IMR-90 (cell line): Measurements from ENCODE around the gene TSC1. TPM values are rescaled to one million over a fixed set of nuclear protein-coding genes. Genes with fewer than 3 reads are reported as not detected.

Experiments used
- ATAC-seq: fragments of 200-7000 bp; cut with Tn5 transposase; 2 replicates; pipeline ENCODE4 v1.9.1; 2020; ENCODE audit warnings: low read depth, mild to moderate bottlenecking, moderate library complexity
- BruUV-seq: library from RNA; stranded (reverse); fragments of 400-500 nt; replicated peaks from 2 replicates; lab custom pipeline; 2021; lab: Mats Ljungman, UMichigan
- CTCF ChIA-PET: fragments of 300-600 bp; formaldehyde crosslinking; extraction: SDS; loops from one replicate; lab custom pipeline; 2021; ENCODE audit warnings: antibody characterized with exemption; lab: Yijun Ruan, JAX
- POLR2A ChIA-PET: fragments of 300-600 bp; sonication (Branson Sonifier 250); formaldehyde crosslinking; loops from one replicate; lab custom pipeline; 2022; ENCODE audit warnings: antibody characterized with exemption; ENCODE audit not compliant: unreplicated experiment; lab: Charles Lee
- DNase-seq: peaks from one replicate; pipeline ENCODE4 v3.0.0; 2013
- H2AFZ ChIP-seq: replicated peaks from 2 replicates; pipeline ENCODE3; 2013; ENCODE audit warnings: low read length, mild to moderate bottlenecking; ENCODE audit not compliant: poor library complexity
- H2AK5ac ChIP-seq: 2 replicates; pipeline ENCODE4 v1.6.1; 2013; ENCODE audit warnings: low read depth, low read length, inconsistent platforms
- H2AK9ac ChIP-seq: replicated peaks from 2 replicates; pipeline ENCODE3; 2013; ENCODE audit warnings: mild to moderate bottlenecking, low read depth, low read length, moderate library complexity; ENCODE audit not compliant: poor library complexity
- H2BK120ac ChIP-seq: 2 replicates; pipeline ENCODE4 v1.6.1; 2013; ENCODE audit warnings: low read depth, low read length, inconsistent platforms
- H2BK15ac ChIP-seq: 3 replicates; pipeline ENCODE4 v1.6.1; 2013; ENCODE audit warnings: low read depth, low read length, inconsistent platforms
- H2BK20ac ChIP-seq: 2 replicates; pipeline ENCODE4 v1.6.1; 2013; ENCODE audit warnings: low read depth, mild to moderate bottlenecking, inconsistent platforms, low read length, moderate library complexity
- H2BK5ac ChIP-seq: 2 replicates; pipeline ENCODE4 v1.6.1; 2013; ENCODE audit warnings: mild to moderate bottlenecking, low read depth, low read length, inconsistent platforms; ENCODE audit not compliant: poor library complexity, severe bottlenecking
- H3K14ac ChIP-seq: replicated peaks from 2 replicates; pipeline ENCODE4 v1.6.1; 2013; ENCODE audit warnings: low read depth, low read length, inconsistent platforms
- H3K18ac ChIP-seq: 2 replicates; pipeline ENCODE4 v1.6.1; 2013; ENCODE audit warnings: low read depth, low read length, control low read depth
- H3K23ac ChIP-seq: 2 replicates; pipeline ENCODE4 v1.6.1; 2013; ENCODE audit warnings: low read depth, low read length, inconsistent platforms
- H3K27ac ChIP-seq: 2 replicates; pipeline ENCODE4 v1.5.1; 2013; ENCODE audit warnings: mild to moderate bottlenecking, control low read depth, low read length; ENCODE audit not compliant: insufficient read depth
- H3K27me3 ChIP-seq: 2 replicates; pipeline ENCODE4 v1.6.1; 2013; ENCODE audit warnings: low read length; ENCODE audit not compliant: control insufficient read depth, insufficient read depth
- H3K36me3 ChIP-seq: 2 replicates; pipeline ENCODE4 v1.6.1; 2013; ENCODE audit warnings: low read length, mixed read lengths; ENCODE audit not compliant: control insufficient read depth, insufficient read depth
- H3K4ac ChIP-seq: 2 replicates; pipeline ENCODE4 v1.6.1; 2013; ENCODE audit warnings: low read depth, low read length, inconsistent platforms
- H3K4me1 ChIP-seq: 2 replicates; pipeline ENCODE4 v1.6.1; 2013; ENCODE audit warnings: low read length, mixed read lengths; ENCODE audit not compliant: control insufficient read depth, insufficient read depth
- H3K4me2 ChIP-seq: 2 replicates; pipeline ENCODE4 v1.6.1; 2013; ENCODE audit warnings: low read depth, mild to moderate bottlenecking, control low read depth, low read length, moderate library complexity
- H3K4me3 ChIP-seq: 2 replicates; pipeline ENCODE4 v1.5.1; 2013; ENCODE audit warnings: low read depth, mild to moderate bottlenecking, control low read depth, low read length, moderate library complexity; ENCODE audit not compliant: insufficient read depth
- H3K56ac ChIP-seq: 2 replicates; pipeline ENCODE4 v1.6.1; 2013; ENCODE audit warnings: low read length, inconsistent platforms; ENCODE audit not compliant: insufficient read depth; ENCODE audit errors: extremely low read depth
- H3K79me1 ChIP-seq, 2 experiments: 2 replicates each; pipeline ENCODE4 v1.6.1; 2013; ENCODE audit warnings: low read length in 2 of 2, inconsistent platforms in 1 of 2, low read depth in 1 of 2
- H3K9ac ChIP-seq: 2 replicates; pipeline ENCODE4 v1.6.1; 2013; ENCODE audit warnings: low read depth, low read length, control low read depth
- H3K9me1 ChIP-seq: 2 replicates; pipeline ENCODE4 v1.6.1; 2013; ENCODE audit warnings: low read length, inconsistent platforms; ENCODE audit not compliant: insufficient read depth
- H3K9me3 ChIP-seq: 2 replicates; pipeline ENCODE4 v1.6.1; 2013; ENCODE audit warnings: low read length; ENCODE audit not compliant: control insufficient read depth, insufficient read depth
- H4K20me1 ChIP-seq: 2 replicates; pipeline ENCODE4 v1.6.1; 2013; ENCODE audit warnings: low read length, inconsistent platforms; ENCODE audit not compliant: insufficient read depth
- H4K5ac ChIP-seq: 2 replicates; pipeline ENCODE4 v1.6.1; 2013; ENCODE audit warnings: mild to moderate bottlenecking, low read depth, low read length, control low read depth
- H4K8ac ChIP-seq, 2 experiments: 2 replicates each; pipeline ENCODE4 v1.6.1; 2013; ENCODE audit warnings: low read depth in 2 of 2, low read length in 2 of 2, control low read depth in 1 of 2, inconsistent platforms in 1 of 2
- H4K91ac ChIP-seq: 2 replicates; pipeline ENCODE4 v1.6.1; 2013; ENCODE audit warnings: low read depth, low read length, inconsistent platforms; ENCODE audit not compliant: insufficient read depth
- BHLHE40 ChIP-seq: fragments of 150-350 bp; IDR thresholded peaks from 2 replicates; pipeline ENCODE4 v1.6.1; 2016; ENCODE audit warnings: mild to moderate bottlenecking, low read depth, low read length
- CEBPB ChIP-seq: IDR thresholded peaks from 2 replicates; pipeline ENCODE4 v1.6.1; 2012; ENCODE audit warnings: low read depth, low read length, improper control_type of control experiment
- CTCF ChIP-seq: conservative IDR thresholded peaks from 2 replicates; pipeline ENCODE4 v1.5.1; 2012; ENCODE audit warnings: mild to moderate bottlenecking, low read depth, low read length, improper control_type of control experiment
- ELK1 ChIP-seq: fragments of 150-350 bp; IDR thresholded peaks from 2 replicates; pipeline ENCODE4 v1.6.1; 2016; ENCODE audit warnings: low read depth, mild to moderate bottlenecking, low read length, moderate library complexity, borderline replicate concordance
- FOS ChIP-seq: fragments of 150-350 bp; IDR thresholded peaks from 2 replicates; pipeline ENCODE4 v1.6.1; 2016; ENCODE audit warnings: low read depth, low read length
- MAFK ChIP-seq: IDR thresholded peaks from 2 replicates; pipeline ENCODE4 v1.6.1; 2012; ENCODE audit warnings: low read depth, low read length, improper control_type of control experiment
- MAZ ChIP-seq: IDR thresholded peaks from 2 replicates; pipeline ENCODE4 v1.6.1; 2012; ENCODE audit warnings: low read depth, mild to moderate bottlenecking, low read length, improper control_type of control experiment, moderate library complexity, borderline replicate concordance
- NFE2L2 ChIP-seq: fragments of 150-350 bp; IDR thresholded peaks from 2 replicates; pipeline ENCODE4 v1.6.1; 2016; ENCODE audit warnings: low read depth, mild to moderate bottlenecking, low read length
- RAD21 ChIP-seq: IDR thresholded peaks from 2 replicates; pipeline ENCODE4 v1.6.1; 2012; ENCODE audit warnings: low read length, improper control_type of control experiment
- RCOR1 ChIP-seq: IDR thresholded peaks from 2 replicates; pipeline ENCODE4 v1.6.1; 2012; ENCODE audit warnings: mild to moderate bottlenecking, low read length, improper control_type of control experiment; ENCODE audit not compliant: insufficient replicate concordance
- RFX5 ChIP-seq: IDR thresholded peaks from 2 replicates; pipeline ENCODE4 v1.8.0; 2012; ENCODE audit warnings: low read depth, mild to moderate bottlenecking, low read length, moderate library complexity
- SMC3 ChIP-seq: fragments of 150-350 bp; IDR thresholded peaks from 2 replicates; pipeline ENCODE4 v1.6.1; 2016; ENCODE audit warnings: low read depth, mild to moderate bottlenecking, antibody characterized with exemption, low read length, moderate library complexity
- USF2 ChIP-seq: fragments of 150-350 bp; IDR thresholded peaks from 2 replicates; pipeline ENCODE4 v1.6.1; 2017; ENCODE audit warnings: mild to moderate bottlenecking, antibody characterized with exemption, low read length, low read depth
- WGBS, 2 experiments: methylation state at CpG; one replicate each; pipeline versions ENCODE4 v1.1.5 to v1.1.7; 2013; ENCODE audit warnings: missing lambda C conversion rate in 2 of 2; ENCODE audit not compliant: insufficient read length in 1 of 2; ENCODE audit errors: extremely low coverage in 2 of 2; 5-methylcytosine and 5-hydroxymethylcytosine counted together
- dilution Hi-C: fragments of 300-500 bp; cut with HindIII; formaldehyde crosslinking; loops from one replicate; pipeline ENCODE4 v1.14.3; 2018; ENCODE audit warnings: low sequenced_read_pairs; ENCODE audit not compliant: unreplicated experiment
- in situ Hi-C: fragments of 300-500 bp; cut with MboI; formaldehyde crosslinking; loops from 3 replicates; pipeline ENCODE4 v1.14.3; 2019; ENCODE audit warnings: low sequenced_read_pairs, inconsistent platforms, mixed read lengths
- intact Hi-C: fragments of 100-400 bp; cut with micrococcal nuclease; formaldehyde crosslinking; loops from 2 replicates; pipeline ENCODE4 v1.10.0; 2022
- polyA plus RNA-seq, 3 experiments: library from polyadenylated mRNA; depleted of rRNA; stranded (reverse); fragments of >200 nt; gene quantifications; 2 replicates each; pipeline ENCODE4 v1.2.3, GENCODE V29; 2012; ENCODE audit warnings: low replicate concordance in 1 of 3
- total RNA-seq: library from RNA; depleted of rRNA; stranded (reverse); fragments of >200 nt; gene quantifications from 2 replicates; pipeline ENCODE4 v1.2.3, GENCODE V29; 2012

Gene TSC1
- total and polyA plus RNA-seq, 2 of the 4 experiments (the other 2 are of a cell fraction): 25.7 to 56.3 TPM

- H2BK15ac ChIP-seq: no peak overlapping the region
- POLR2A ChIA-PET: no interaction called here
Observed at GRCh38 chr9:132988244-132989013, 44.0 kb upstream of the TSC1 start.

More at GRCh38 chr9:132988244-132989013, 44.0 kb upstream of the TSC1 start:
- ATAC-seq (no peak), DNase-seq (no peak)
- intact Hi-C loops: no loop called here
- no peak overlapping the region for H3K27ac ChIP-seq
- TF ChIP-seq CEBPB (no peak), MAZ (no peak), USF2 (no peak), NFE2L2 (no peak), RAD21 (no peak), RCOR1 (no peak), SMC3 (no peak), FOS (no peak), BHLHE40 (no peak), RFX5 (no peak), ELK1 (no peak), CTCF (no peak), MAFK (no peak)
- no peaks in the 10 kb centered on the region for H3K36me3 ChIP-seq
- H2BK20ac ChIP-seq: no peak overlapping the region
- H2BK120ac ChIP-seq: no peak overlapping the region
- H3K9me1 ChIP-seq: no peaks in the 10 kb centered on the region
- no peak overlapping the region for H4K5ac ChIP-seq
- H3K18ac ChIP-seq: no peak overlapping the region
- H3K9me3 ChIP-seq: no peaks in the 10 kb centered on the region
- H2AK5ac ChIP-seq: no peak overlapping the region
- no TSS peak for BruUV-seq
- peak overlapping the region; percentile 42 for H2AK9ac ChIP-seq
- no peak overlapping the region for H3K4me3 ChIP-seq
- H3K56ac ChIP-seq: no peak overlapping the region
- H3K14ac ChIP-seq: no peak overlapping the region
- no peaks in the 10 kb centered on the region for H4K20me1 ChIP-seq
- in situ Hi-C loops: no loop called here
- H2BK5ac ChIP-seq: no peak overlapping the region
- H4K91ac ChIP-seq: no peak overlapping the region
- no peak overlapping the region for H3K23ac ChIP-seq
- H3K9ac ChIP-seq: no peak overlapping the region
- dilution Hi-C loops: no loop called here
- H3K27me3 ChIP-seq: peaks cover 68% of the 10 kb centered on the region
- H4K8ac ChIP-seq: no peak overlapping the region
- CTCF ChIA-PET: no interaction called here
- H3K79me1 ChIP-seq: no peaks in the 10 kb centered on the region
- no peaks in the 10 kb centered on the region for H3K4me1 ChIP-seq
- H3K4ac ChIP-seq: no peak overlapping the region
- H3K4me2 ChIP-seq: no peak overlapping the region
- no peak overlapping the region for H2AFZ ChIP-seq
- 100% methylated on average over 1 of the region's 14 CpGs; no CpG with 5 or more reads in 1 of the 2 experiments for whole genome bisulfite sequencing, 2 experiments
